ENCODE results near the gene CATSPER3.

The CATSPER3 gene

GRCh38 chr5:135009736-135010501, 42.2 kb downstream of the CATSPER3 start:
- DNase-seq (ENCODE audit: insufficient read length, low spot score) (no peak), FAIRE-seq (no peak)

GRCh38 chr5:135010502-135011354, 43.0 kb downstream of the CATSPER3 start:
- DNase-seq (ENCODE audit: insufficient read length, low spot score) (no peak), FAIRE-seq (no peak)

- DNase-seq (ENCODE audit: insufficient read length, low spot score) (no peak), FAIRE-seq (no peak)
Observed at GRCh38 chr5:135011355-135012032, 43.8 kb downstream of the CATSPER3 start.

- FAIRE-seq (no peak), DNase-seq (ENCODE audit: insufficient read length, low spot score) (no peak)
Observed at GRCh38 chr5:135012033-135012588, 44.4 kb downstream of the CATSPER3 start.

GRCh38 chr5:135012951-135013391, 45.3 kb downstream of the CATSPER3 start:
- FAIRE-seq = no peak
- DNase-seq (ENCODE audit: insufficient read length, low spot score) = no peak

GRCh38 chr5:135013445-135013844, 45.7 kb downstream of the CATSPER3 start:
- FAIRE-seq = no peak
- no peak for DNase-seq (ENCODE audit: insufficient read length, low spot score)

GRCh38 chr5:135013947-135014570, 46.4 kb downstream of the CATSPER3 start:
- no peak for DNase-seq (ENCODE audit: insufficient read length, low spot score)
- FAIRE-seq = no peak

GRCh38 chr5:135015942-135016341, 48.2 kb downstream of the CATSPER3 start:
- FAIRE-seq = no peak

GRCh38 chr5:135016861-135017290, 49.2 kb downstream of the CATSPER3 start:
- FAIRE-seq (no peak), DNase-seq (ENCODE audit: insufficient read length, low spot score) (no peak)

More at GRCh38 chr5:135015942-135016341, 48.2 kb downstream of the CATSPER3 start:
- no peak for DNase-seq (ENCODE audit: insufficient read length, low spot score)

GRCh38 chr5:135018457-135018856, 50.8 kb downstream of the CATSPER3 start:
- FAIRE-seq (no peak), DNase-seq (ENCODE audit: insufficient read length, low spot score) (no peak)

GRCh38 chr5:135019314-135019713, 51.6 kb downstream of the CATSPER3 start:
- FAIRE-seq = no peak
- no peak for DNase-seq (ENCODE audit: insufficient read length, low spot score)

- FAIRE-seq (no peak), DNase-seq (ENCODE audit: insufficient read length, low spot score) (no peak)
Observed at GRCh38 chr5:135020111-135020895, 52.6 kb downstream of the CATSPER3 start.

GRCh38 chr5:135024956-135025729, 57.4 kb downstream of the CATSPER3 start:
- DNase-seq (ENCODE audit: insufficient read length, low spot score) (no peak), FAIRE-seq (no peak)

GRCh38 chr5:135025730-135026644, 58.3 kb downstream of the CATSPER3 start:
- DNase-seq (ENCODE audit: insufficient read length, low spot score) = no peak
- no peak for FAIRE-seq

- no peak for FAIRE-seq
- no peak for DNase-seq (ENCODE audit: insufficient read length, low spot score)
Observed at GRCh38 chr5:135026645-135027265, 59.0 kb downstream of the CATSPER3 start.

GRCh38 chr5:135027266-135027696, 59.6 kb downstream of the CATSPER3 start:
- DNase-seq (ENCODE audit: insufficient read length, low spot score) = no peak
- no peak for FAIRE-seq
